Aorta (tissue), 5 donors: ENCODE measurements around the gene TBC1D16. TPM values are rescaled to one million over a fixed set of nuclear protein-coding genes. Genes with fewer than 3 reads are reported as not detected.
A peak's percentile ranks its signal among the peaks of the same experiment; 100 is the strongest.
"Not testable (repeated sequence)": the region's sequence is repeated elsewhere in the genome, so short reads cannot be mapped to it uniquely, and the experiment has no call there.

Experiments
- ATAC-seq: fragments of 200-7000 bp; cut with Tn5 transposase; one replicate; pipeline ENCODE4 v1.9.1; 2022; ENCODE audit warnings: moderate library complexity; ENCODE audit not compliant: low FRiP score
- DNase-seq, 2 donors: peaks; one replicate each; pipeline ENCODE4 v3.0.0-alpha.2; 2020
- H3K27ac ChIP-seq, 2 donors: one replicate each; pipeline ENCODE4 v1.5.1; 2013; ENCODE audit warnings: low read length in 2 of 2, mild to moderate bottlenecking in 2 of 2, moderate library complexity in 2 of 2, control low read depth in 1 of 2, inconsistent platforms in 1 of 2, low read depth in 1 of 2
- H3K27me3 ChIP-seq, 2 donors: one replicate each; pipeline ENCODE4 v1.6.1; 2013; ENCODE audit warnings: control low read depth in 1 of 2, low read length in 1 of 2, mild to moderate bottlenecking in 1 of 2, moderate library complexity in 1 of 2; ENCODE audit not compliant: insufficient read depth in 2 of 2, control insufficient read depth in 1 of 2
- H3K36me3 ChIP-seq, 2 donors: one replicate each; pipeline ENCODE4 v1.6.1; 2013; ENCODE audit warnings: control low read depth in 1 of 2, low read length in 1 of 2, mild to moderate bottlenecking in 1 of 2; ENCODE audit not compliant: insufficient read depth in 2 of 2, control insufficient read depth in 1 of 2
- H3K4me1 ChIP-seq, 2 donors: one replicate each; pipeline ENCODE4 v1.6.1; 2013; ENCODE audit warnings: low read length in 2 of 2, control low read depth in 1 of 2, mild to moderate bottlenecking in 1 of 2, moderate library complexity in 1 of 2; ENCODE audit not compliant: insufficient read depth in 2 of 2, control insufficient read depth in 1 of 2
- H3K4me3 ChIP-seq, 2 donors: one replicate each; pipeline ENCODE4 v1.5.1; 2013; ENCODE audit warnings: low read length in 2 of 2, control low read depth in 1 of 2, mild to moderate bottlenecking in 1 of 2
- H3K9me3 ChIP-seq: one replicate; pipeline ENCODE4 v1.6.1; 2013; ENCODE audit warnings: mild to moderate bottlenecking, low read length; ENCODE audit not compliant: control insufficient read depth
- WGBS, 2 donors: extraction: QIAGEN DNeasy Blood & Tissue Kit; methylation state at CpG; one replicate each; pipeline ENCODE4 v1.1.7; 2013; 5-methylcytosine and 5-hydroxymethylcytosine counted together
- intact Hi-C, 2 donors: fragments of 100-400 bp; cut with DNase I; formaldehyde crosslinking; loops; one replicate each; pipeline versions ENCODE4 v1.14.2 to v1.15.0; 2022
- polyA plus RNA-seq, 2 donors: library from polyadenylated mRNA; stranded (reverse); fragments of 200-250 nt; gene quantifications; one replicate each; pipeline ENCODE4 v1.2.3, GENCODE V29; 2013
- total RNA-seq, 2 donors: library from RNA; stranded (reverse); fragmentation: NEBNext Ultra II Directional; extraction: Animal tissue kit (Norgen Biotek cat#: 25700); gene quantifications; one replicate each; pipeline ENCODE4 v1.2.1, GENCODE V29; 2021
- donor health status: healthy with polysubstance abuse.
- donor health status: Bipolar disorder and iron deficiency.
- donor health status: DM: no; HTN: no; CAD: no.
- donor health status: DM: no; HTN: no; CAD: no.
- donor health status: DM: yes; HTN: yes; CAD: no.

Gene TBC1D16
- total and polyA plus RNA-seq, 4 donors, result 6.4 to 43.6 (median 27.7) TPM

DNA sequence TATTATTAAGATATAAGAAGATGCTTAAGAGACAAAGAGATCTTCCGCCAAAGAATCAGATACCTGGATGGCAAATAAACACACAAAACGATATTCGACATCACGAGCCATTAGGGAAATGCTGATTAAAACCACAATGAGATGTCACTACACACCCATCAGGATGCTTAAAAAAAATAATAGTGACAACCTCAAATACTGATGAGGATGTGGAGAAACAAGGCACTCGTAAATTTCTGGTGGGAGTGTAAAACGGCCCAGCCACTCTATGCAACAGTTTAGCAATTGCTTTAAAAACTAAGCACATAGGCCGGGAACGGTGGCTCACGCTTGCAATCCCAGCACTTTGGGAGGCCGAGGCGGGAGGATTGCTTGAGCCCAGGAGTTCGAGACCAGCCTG lies 39.4 kb downstream of the TBC1D16 start:
- no peaks in the 10 kb centered on the region for H3K9me3 ChIP-seq
- no peaks in the 10 kb centered on the region for H3K36me3 ChIP-seq
- ATAC-seq, result no peak
- intact Hi-C loops, result no loop called here
- 93% methylated on average over 12 of the region's 12 CpGs for WGBS, 2 donors
- no peaks in the 10 kb centered on the region for H3K4me1 ChIP-seq
- no peak overlapping the region for H3K4me3 ChIP-seq
- no peak for DNase-seq
- no peaks in the 10 kb centered on the region for H3K27me3 ChIP-seq
- no peak overlapping the region for H3K27ac ChIP-seq

DNA sequence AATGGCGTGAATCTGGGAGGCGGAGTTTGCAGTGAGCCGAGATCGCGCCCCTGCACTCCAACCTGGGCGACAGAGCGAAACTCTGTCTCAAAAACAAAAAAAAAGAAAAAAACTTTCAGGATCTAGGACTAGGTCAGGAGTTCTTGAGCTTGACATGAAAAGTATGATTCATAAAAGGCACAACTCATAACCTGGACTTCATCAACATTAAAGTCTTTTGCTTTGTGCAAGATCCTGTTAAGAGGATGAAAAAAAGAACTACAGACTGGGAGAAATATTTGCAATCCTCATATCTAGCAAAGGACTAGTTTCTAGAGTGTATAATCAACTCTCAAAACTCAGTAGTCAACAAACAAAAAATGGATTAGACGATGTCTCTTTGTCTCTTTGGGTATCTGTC lies 40.0 kb downstream of the TBC1D16 start:
- WGBS, 2 donors, result 96 to 97% methylated on average over 8 of the region's 8 CpGs
- H3K36me3 ChIP-seq, result no peaks in the 10 kb centered on the region
- H3K9me3 ChIP-seq, result no peaks in the 10 kb centered on the region
- intact Hi-C loops, result no loop called here
- ATAC-seq, result no peak
- H3K27ac ChIP-seq, result no peak overlapping the region
- no peak for DNase-seq
- H3K27me3 ChIP-seq, result no peaks in the 10 kb centered on the region
- no peaks in the 10 kb centered on the region for H3K4me1 ChIP-seq
- no peak overlapping the region for H3K4me3 ChIP-seq

DNA sequence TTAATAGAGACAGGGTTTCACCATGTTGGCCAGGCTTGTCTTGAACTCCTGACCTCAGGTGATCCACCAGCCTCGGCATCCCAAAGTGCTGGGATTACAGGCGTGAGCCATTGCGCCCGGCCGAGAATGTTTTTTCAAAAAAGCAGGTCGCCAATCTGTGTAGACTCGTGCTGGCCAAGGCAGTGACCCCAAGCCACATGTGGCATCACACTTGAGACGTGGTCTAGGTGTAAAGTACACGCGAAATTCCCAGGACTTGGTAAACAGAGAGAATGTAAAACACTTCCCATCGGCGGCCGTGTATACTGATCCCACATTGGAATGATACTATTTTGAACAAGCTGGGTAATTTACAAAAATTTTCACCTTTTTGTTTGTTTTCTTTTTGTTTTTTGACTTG lies 41.1 kb downstream of the TBC1D16 start:
- Histone ChIP-seq H3K4me3 (no peak overlapping the region), H3K27me3 (no peaks in the 10 kb centered on the region), H3K9me3 (no peaks in the 10 kb centered on the region), H3K4me1 (no peaks in the 10 kb centered on the region), H3K36me3 (no peaks in the 10 kb centered on the region), H3K27ac (no peak overlapping the region)
- DNase-seq (no peak), ATAC-seq (no peak)
- 94 to 95% methylated on average over 13 of the region's 13 CpGs for whole genome bisulfite sequencing, 2 donors
- intact Hi-C loops, result loop anchor here (5.0 kb wide), 2 partner anchors 152 to 202 kb away; no protein-coding TSS in a partner anchor

DNA sequence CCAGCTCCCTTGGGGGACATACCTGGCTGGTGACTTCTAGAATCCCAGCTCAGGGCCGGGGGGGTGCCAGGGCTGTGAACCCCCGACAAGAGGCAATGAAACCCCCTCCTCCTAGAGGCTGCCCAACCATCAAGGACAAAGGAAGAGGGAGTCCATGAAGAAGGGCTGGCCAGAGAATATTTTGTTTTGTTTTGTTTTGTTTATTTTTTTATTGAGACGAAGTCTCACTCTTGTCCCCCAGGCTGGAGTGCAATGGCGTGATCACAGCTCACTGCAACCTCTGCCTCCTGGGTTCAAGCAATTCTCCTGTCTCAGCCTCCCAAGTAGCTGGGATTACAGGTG lies 41.5 kb downstream of the TBC1D16 start:
- 76 to 81% methylated on average over 4 of the region's 4 CpGs for WGBS, 2 donors
- not testable (repeated sequence) for H3K9me3 ChIP-seq, H3K4me3 ChIP-seq, H3K27me3 ChIP-seq, H3K27ac ChIP-seq, H3K4me1 ChIP-seq, ATAC-seq, DNase-seq, H3K36me3 ChIP-seq
- intact Hi-C loops, result loop anchor here (5.0 kb wide), 2 partner anchors 152 to 202 kb away; no protein-coding TSS in a partner anchor

DNA sequence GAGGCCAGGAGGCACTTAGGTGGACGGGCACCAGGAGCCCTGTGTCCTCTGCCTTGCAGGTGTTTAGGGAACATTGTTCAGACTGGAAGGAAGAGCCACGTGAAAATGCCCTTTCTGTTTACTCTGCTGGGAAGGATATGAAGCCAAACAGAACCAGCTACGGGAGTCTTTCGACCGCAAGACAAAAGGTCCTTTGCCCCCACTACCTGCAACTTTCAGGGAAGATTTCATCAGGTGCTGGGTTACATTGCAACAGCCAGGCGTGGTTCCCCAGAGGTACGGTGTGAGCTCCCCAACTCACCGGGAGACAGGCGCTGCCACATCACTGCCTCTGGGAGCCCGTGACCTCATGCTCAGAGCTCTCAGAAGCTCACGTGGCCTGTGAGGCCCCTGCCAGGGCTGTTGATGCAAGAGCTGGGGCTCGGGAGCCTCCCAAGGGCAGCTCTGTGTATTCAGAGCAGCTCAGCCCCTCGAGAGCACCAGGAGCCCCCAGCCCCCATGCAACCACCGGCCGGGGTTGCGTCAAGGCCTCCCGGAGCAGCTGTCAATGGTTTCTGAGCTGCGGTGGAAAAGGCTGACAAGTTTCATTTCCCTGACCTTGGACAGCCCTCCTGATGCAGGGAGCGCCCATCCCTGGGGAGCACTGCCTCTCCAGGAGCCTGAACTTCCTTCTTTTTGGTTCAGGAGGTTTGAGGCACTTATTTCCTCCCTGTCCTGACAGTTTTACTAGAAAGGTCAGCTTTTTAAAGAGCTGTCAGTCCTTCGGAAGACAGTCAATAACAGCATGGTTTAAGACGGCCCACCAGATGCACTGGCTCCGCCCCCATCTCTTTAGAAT lies 42.1 kb downstream of the TBC1D16 start:
- Histone ChIP-seq H3K9me3 (no peaks in the 10 kb centered on the region), H3K36me3 (no peaks in the 10 kb centered on the region), H3K4me1 (no peaks in the 10 kb centered on the region), H3K4me3 (no peak overlapping the region), H3K27ac (no peak overlapping the region), H3K27me3 (no peaks in the 10 kb centered on the region)
- peak; percentile 54 for ATAC-seq
- intact Hi-C loops, result loop anchor here (2.0 to 5.0 kb wide), 4 partner anchors 151 to 251 kb away; no protein-coding TSS in a partner anchor
- 86 to 88% methylated on average over 22 of the region's 22 CpGs for WGBS, 2 donors
- peak; percentile 79 to 87 for DNase-seq

DNA sequence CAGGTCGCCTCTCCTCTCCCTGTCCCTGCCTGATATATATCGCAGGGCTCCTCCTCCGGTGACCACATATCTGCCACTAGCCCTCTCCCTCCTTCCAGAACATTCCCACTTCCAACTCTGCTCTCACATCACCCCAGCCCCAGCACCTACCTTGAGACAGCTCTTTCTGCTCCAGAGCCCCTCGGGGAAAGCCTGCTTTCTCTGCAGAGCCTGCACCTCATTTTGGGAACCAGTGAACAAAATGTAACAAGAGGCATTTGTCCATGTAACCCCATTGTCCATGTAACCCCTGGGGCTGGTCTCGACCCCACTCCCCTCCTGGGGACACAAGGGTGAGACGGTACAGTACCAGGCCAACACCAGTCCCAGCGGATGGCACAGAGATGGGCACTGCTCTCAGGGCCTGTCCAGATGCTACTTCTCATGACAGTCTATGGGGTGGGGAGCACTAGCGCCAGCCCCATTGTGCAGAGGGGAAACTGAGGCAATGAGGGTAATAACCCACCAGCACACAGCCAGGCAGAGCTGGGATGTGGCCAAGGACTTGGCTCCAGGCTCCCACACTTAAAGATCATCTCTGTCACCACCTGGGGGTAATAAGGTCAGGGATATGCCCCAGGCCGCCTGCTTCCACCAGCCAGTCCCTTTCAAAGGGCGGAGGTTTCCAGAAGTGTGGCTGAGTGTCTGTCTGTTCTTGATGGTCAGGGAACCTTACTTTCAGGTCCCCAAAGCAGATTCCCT lies 42.9 kb downstream of the TBC1D16 start:
- Histone ChIP-seq H3K4me3 (no peak overlapping the region), H3K36me3 (no peaks in the 10 kb centered on the region), H3K4me1 (no peaks in the 10 kb centered on the region), H3K27me3 (no peaks in the 10 kb centered on the region), H3K9me3 (no peaks in the 10 kb centered on the region), H3K27ac (no peak overlapping the region)
- no peak for DNase-seq
- ATAC-seq, result no peak
- WGBS, 2 donors, result 73 to 82% methylated on average over 10 of the region's 10 CpGs
- intact Hi-C loops, result loop anchor here (2.0 to 5.0 kb wide), 4 partner anchors 151 to 250 kb away; no protein-coding TSS in a partner anchor

DNA sequence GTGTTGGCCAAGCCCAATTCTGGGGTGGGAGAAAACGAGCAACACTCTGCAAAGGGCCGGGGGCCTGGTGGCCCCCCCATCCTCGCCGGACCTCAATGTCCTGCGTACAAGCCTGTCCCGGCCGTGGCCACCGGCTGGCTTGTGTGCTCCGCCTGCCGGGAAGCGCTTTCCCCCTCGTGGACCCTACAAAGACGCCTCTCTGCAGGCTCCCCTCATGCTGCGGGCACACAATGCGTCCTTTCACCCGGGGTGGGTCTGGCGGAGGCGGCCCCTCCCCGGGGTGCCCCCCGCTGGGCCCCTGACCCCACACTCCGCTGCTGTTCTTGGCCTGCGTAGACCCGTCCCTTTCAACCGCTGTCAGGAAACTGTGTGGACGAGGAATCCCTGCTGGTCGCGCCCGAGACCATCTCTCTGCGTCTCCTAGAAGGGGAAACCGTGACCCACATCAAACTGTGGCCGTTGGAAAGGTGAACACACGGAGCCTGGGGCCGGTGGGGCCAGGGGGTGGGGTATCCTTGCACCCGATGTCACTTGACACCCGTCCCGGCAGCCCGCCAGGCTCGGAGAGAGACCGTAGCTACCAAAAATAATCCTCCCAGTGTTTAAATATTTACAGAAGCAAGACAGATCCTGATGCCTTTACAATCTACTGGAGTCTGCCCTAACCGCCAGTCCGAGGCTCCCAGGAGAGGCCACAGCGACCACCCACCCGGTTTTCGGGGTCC lies 43.6 kb downstream of the TBC1D16 start:
- Histone ChIP-seq H3K27ac (no peak overlapping the region), H3K36me3 (no peaks in the 10 kb centered on the region), H3K4me1 (no peaks in the 10 kb centered on the region), H3K27me3 (no peaks in the 10 kb centered on the region), H3K4me3 (no peak overlapping the region), H3K9me3 (no peaks in the 10 kb centered on the region)
- intact Hi-C loops, result loop anchor here (2.0 to 5.0 kb wide), 4 partner anchors 150 to 249 kb away; no protein-coding TSS in a partner anchor
- peak; percentile 27 for ATAC-seq
- 11% methylated on average over 44 of the region's 44 CpGs for WGBS, 2 donors
- no peak for DNase-seq

DNA sequence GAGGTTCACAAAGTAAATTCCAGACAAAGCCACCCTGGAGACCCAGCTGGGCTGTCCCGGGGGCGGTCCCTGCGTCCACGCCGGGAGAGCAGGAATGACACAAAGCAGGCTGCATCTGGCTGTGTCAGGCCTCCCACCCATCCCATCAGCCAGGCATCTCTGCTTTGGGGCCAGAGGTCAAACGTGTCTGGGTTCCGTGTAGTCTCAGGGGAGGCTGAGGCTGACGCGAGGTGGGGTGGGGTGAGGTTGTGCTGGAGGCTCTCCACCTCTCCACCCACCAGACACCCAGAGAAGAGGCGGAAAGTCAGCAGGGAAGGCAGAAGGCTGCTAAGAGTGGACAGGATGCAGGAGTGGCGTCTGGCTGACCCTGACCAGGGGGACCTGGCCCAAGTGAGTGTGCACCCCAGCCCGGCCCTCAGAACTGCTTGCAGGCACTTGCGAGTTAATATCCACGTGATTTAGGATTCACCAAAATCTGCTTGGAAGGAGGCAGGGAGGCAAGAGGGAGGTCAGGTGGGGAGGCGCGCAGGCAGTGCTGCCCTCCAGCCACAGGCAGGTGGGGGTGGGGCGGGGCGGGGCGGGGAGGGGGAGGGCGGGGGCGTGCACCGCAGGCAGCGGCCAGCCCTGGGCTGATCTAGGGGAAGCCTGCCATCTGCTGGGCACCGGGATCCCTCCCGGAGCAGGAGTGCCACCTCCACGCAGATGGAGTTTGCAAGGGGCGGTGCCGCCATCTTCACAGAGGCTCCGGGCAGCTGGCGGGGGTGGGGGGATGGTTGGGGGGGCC lies 44.3 kb downstream of the TBC1D16 start:
- DNase-seq, result peak; percentile 86 to 93
- H3K27me3 ChIP-seq, result no peaks in the 10 kb centered on the region
- intact Hi-C loops, result loop anchor here (2.0 to 5.0 kb wide), 3 partner anchors 149 to 249 kb away; no protein-coding TSS in a partner anchor
- no peaks in the 10 kb centered on the region for H3K4me1 ChIP-seq
- no peak overlapping the region for H3K4me3 ChIP-seq
- WGBS, 2 donors, result 29 to 33% methylated on average over 23 to 30 of the region's 30 CpGs
- H3K27ac ChIP-seq, result no peak overlapping the region
- no peaks in the 10 kb centered on the region for H3K36me3 ChIP-seq
- no peaks in the 10 kb centered on the region for H3K9me3 ChIP-seq
- peak; percentile 74 for ATAC-seq
